GM10248 (cell line): ENCODE measurements around the gene PSMB10.
A peak's percentile ranks its signal among the peaks of the same experiment; 100 is the strongest.

Experiments
- CTCF ChIA-PET: fragments of 300-600 bp; sonication (Branson Sonifier 250); formaldehyde crosslinking; extraction: SDS; loops from one replicate; lab custom pipeline; 2021; ENCODE audit warnings: antibody characterized with exemption; lab: Yijun Ruan, JAX
- POLR2A ChIA-PET: fragments of 350-650 bp; sonication (Branson Sonifier 250); formaldehyde crosslinking; extraction: SDS; loops from one replicate; lab custom pipeline; 2020; ENCODE audit warnings: antibody characterized with exemption; lab: Yijun Ruan, JAX
- DNase-seq: peaks from one replicate; pipeline ENCODE4 v3.0.0; 2012; ENCODE audit errors: extremely low spot score
- CTCF ChIP-seq: IDR thresholded peaks from 2 replicates; pipeline ENCODE4 v1.5.1; 2012; ENCODE audit warnings: mild to moderate bottlenecking, low read depth; ENCODE audit errors: extremely low read depth, missing control alignments, control extremely low read depth

PSMB10 gene

GRCh38 chr16:67936880-67937605 is 393 bp upstream of the PSMB10 start:
- CTCF ChIA-PET, result interaction anchor here (1.0 to 7.0 kb wide), 8 partner anchors 9 to 416 kb away, joined by 3 to 38 read pairs (median 6); no protein-coding TSS in a partner anchor
- TF ChIP-seq CTCF, result no peak
- POLR2A ChIA-PET, result no interaction called here
- peak; percentile 91 for DNase-seq

- peak; percentile 99 for DNase-seq
- ChIA-PET CTCF (interaction anchor here (0.8 to 7.0 kb wide), 20 partner anchors 8 to 421 kb away, joined by 3 to 38 read pairs (median 3); no protein-coding TSS in a partner anchor), POLR2A (interaction anchor here (0.7 kb wide), 1 partner anchor 29 kb away, joined by 3 read pairs; no protein-coding TSS in a partner anchor)
- no peak for TF ChIP-seq CTCF
Observed at GRCh38 chr16:67935402-67936123, 1.1 kb downstream of the PSMB10 start.

- CTCF ChIA-PET, result interaction anchor here (0.9 to 7.0 kb wide), 15 partner anchors 11 to 420 kb away, joined by 3 to 38 read pairs (median 3); no protein-coding TSS in a partner anchor
- no peak for TF ChIP-seq CTCF
- POLR2A ChIA-PET, result no interaction called here
- no peak for DNase-seq
Observed at GRCh38 chr16:67935101-67935401, 1.6 kb downstream of the PSMB10 start.

GRCh38 chr16:67934306-67935100 is 2.1 kb downstream of the PSMB10 start:
- no peak for TF ChIP-seq CTCF
- ChIA-PET POLR2A (interaction anchor here (0.6 kb wide), 1 partner anchor 128 kb away, joined by 3 read pairs; the partner anchor contains the start of gene RANBP10), CTCF (interaction anchor here (1.1 to 7.0 kb wide), 13 partner anchors 10 to 413 kb away, joined by 3 to 38 read pairs (median 3); no protein-coding TSS in a partner anchor)
- DNase-seq, result no peak

- POLR2A ChIA-PET, result interaction anchor here (0.6 kb wide), 1 partner anchor 128 kb away, joined by 3 read pairs; the partner anchor contains the start of gene RANBP10
- no peak for DNase-seq
- TF ChIP-seq CTCF, result no peak
- CTCF ChIA-PET, result interaction anchor here (1.2 to 7.0 kb wide), 8 partner anchors 9 to 413 kb away, joined by 3 to 38 read pairs (median 5); no protein-coding TSS in a partner anchor
Observed at GRCh38 chr16:67933805-67934204, 2.8 kb downstream of the PSMB10 start.

GRCh38 chr16:67932462-67932840 is 4.2 kb downstream of the PSMB10 start:
- ChIA-PET POLR2A (no interaction called here), CTCF (interaction anchor here (0.9 to 7.0 kb wide), 6 partner anchors 18 to 260 kb away, joined by 3 to 38 read pairs (median 4); no protein-coding TSS in a partner anchor)
- no peak for DNase-seq
- no peak for TF ChIP-seq CTCF
